ENCODE data around the gene ZBED4. TPM values are rescaled to one million over a fixed set of nuclear protein-coding genes. Genes with fewer than 3 reads are reported as not detected.

ZBED4 gene
- total and polyA plus RNA-seq, 2 donors (not counting 1 experiment from before 2014, with no cell fraction given), result 3.5 to 6.3 TPM

DNA sequence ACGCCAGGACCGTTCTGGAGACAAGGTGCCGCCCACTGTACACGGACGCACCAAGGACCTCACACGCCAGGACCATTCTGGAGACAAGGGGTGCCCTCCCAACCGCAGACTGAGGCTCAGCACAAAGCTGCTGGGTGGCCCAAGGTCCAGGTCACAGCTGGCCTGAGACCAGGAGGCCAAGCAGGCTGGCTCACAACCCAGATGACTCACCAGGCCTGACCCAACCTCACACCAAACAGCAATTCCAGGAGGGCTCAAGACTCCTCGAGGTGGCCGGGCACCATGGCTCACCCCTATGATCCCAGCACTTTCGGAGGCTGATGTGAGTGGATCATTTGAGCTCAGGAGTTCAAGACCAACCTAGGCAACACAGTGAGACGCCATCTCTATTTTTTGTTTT is 40.8 kb upstream of the ZBED4 start:
- TF ChIP-seq, protein P1, sequence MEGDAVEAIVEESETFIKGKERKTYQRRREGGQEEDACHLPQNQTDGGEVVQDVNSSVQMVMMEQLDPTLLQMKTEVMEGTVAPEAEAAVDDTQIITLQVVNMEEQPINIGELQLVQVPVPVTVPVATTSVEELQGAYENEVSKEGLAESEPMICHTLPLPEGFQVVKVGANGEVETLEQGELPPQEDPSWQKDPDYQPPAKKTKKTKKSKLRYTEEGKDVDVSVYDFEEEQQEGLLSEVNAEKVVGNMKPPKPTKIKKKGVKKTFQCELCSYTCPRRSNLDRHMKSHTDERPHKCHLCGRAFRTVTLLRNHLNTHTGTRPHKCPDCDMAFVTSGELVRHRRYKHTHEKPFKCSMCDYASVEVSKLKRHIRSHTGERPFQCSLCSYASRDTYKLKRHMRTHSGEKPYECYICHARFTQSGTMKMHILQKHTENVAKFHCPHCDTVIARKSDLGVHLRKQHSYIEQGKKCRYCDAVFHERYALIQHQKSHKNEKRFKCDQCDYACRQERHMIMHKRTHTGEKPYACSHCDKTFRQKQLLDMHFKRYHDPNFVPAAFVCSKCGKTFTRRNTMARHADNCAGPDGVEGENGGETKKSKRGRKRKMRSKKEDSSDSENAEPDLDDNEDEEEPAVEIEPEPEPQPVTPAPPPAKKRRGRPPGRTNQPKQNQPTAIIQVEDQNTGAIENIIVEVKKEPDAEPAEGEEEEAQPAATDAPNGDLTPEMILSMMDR (conservative IDR thresholded peaks at IDR 0.05 in 1 of 2, IDR thresholded peaks at IDR 0.05 in 1 of 2; ENCODE audit: low read depth in 1 of 2, low read length in 2 of 2), result no peak
- TF ChIP-seq EZH2 (IDR thresholded peaks at IDR 0.05; ENCODE audit: low read length, missing control alignments), result no peak
- peaks cover 4% of the 10 kb centered on the region for H3K4me1 ChIP-seq (ENCODE audit: control insufficient read depth, extremely low read depth, insufficient read depth, low read length)
- H3K79me2 ChIP-seq (ENCODE audit: control insufficient read depth, insufficient read depth, low read length), result peaks cover 93% of the 10 kb centered on the region
- H3K4me3 ChIP-seq (replicated peaks in 1 of 4; ENCODE audit: control extremely low read depth in 1 of 4, insufficient read depth in 1 of 4, low read depth in 3 of 4, low read length in 4 of 4), result no peak overlapping the region
- no peak overlapping the region for H3K4me2 ChIP-seq (ENCODE audit: extremely low read depth, insufficient read depth, low read length)
- H4K20me1 ChIP-seq (ENCODE audit: control insufficient read depth, extremely low read depth, insufficient read depth, low read length), result no peaks in the 10 kb centered on the region
- H3K27me3 ChIP-seq (ENCODE audit: control insufficient read depth, insufficient read depth, low read length), result no peaks in the 10 kb centered on the region
- H3K9me3 ChIP-seq (ENCODE audit: control insufficient read depth, insufficient read depth, low read depth, low read length), result no peaks in the 10 kb centered on the region
- DNase-seq (ENCODE audit: low read depth in 2 of 2), result peak in 1 of 2 donors; percentile 28
- no peak overlapping the region for H3K27ac ChIP-seq (ENCODE audit: insufficient read depth, low read length)
- no peak overlapping the region for H2AFZ ChIP-seq (ENCODE audit: low read length)
- peaks cover 8% of the 10 kb centered on the region for H3K36me3 ChIP-seq (ENCODE audit: control insufficient read depth, insufficient read depth, low read length)
- no peak overlapping the region for H3K9ac ChIP-seq (ENCODE audit: insufficient read depth, low read length)

- DNase-seq (ENCODE audit: low read depth in 2 of 2), result no peak
- peaks cover 10% of the 10 kb centered on the region for H3K36me3 ChIP-seq (ENCODE audit: control insufficient read depth, insufficient read depth, low read length)
- no peak overlapping the region for H3K4me3 ChIP-seq (replicated peaks in 1 of 4; ENCODE audit: control extremely low read depth in 1 of 4, insufficient read depth in 1 of 4, low read depth in 3 of 4, low read length in 4 of 4)
- H3K4me2 ChIP-seq (ENCODE audit: extremely low read depth, insufficient read depth, low read length), result no peak overlapping the region
- no peak overlapping the region for H2AFZ ChIP-seq (ENCODE audit: low read length)
- H3K9me3 ChIP-seq (ENCODE audit: control insufficient read depth, insufficient read depth, low read depth, low read length), result no peaks in the 10 kb centered on the region
- H3K27ac ChIP-seq (ENCODE audit: insufficient read depth, low read length), result no peak overlapping the region
- H3K9ac ChIP-seq (ENCODE audit: insufficient read depth, low read length), result no peak overlapping the region
- no peaks in the 10 kb centered on the region for H3K27me3 ChIP-seq (ENCODE audit: control insufficient read depth, insufficient read depth, low read length)
- H3K4me1 ChIP-seq (ENCODE audit: control insufficient read depth, extremely low read depth, insufficient read depth, low read length), result peaks cover 4% of the 10 kb centered on the region
- no peak for TF ChIP-seq EZH2 (IDR thresholded peaks at IDR 0.05; ENCODE audit: low read length, missing control alignments)
- TF ChIP-seq, protein P1 (conservative IDR thresholded peaks at IDR 0.05 in 1 of 2, IDR thresholded peaks at IDR 0.05 in 1 of 2; ENCODE audit: low read depth in 1 of 2, low read length in 2 of 2), result no peak
- peaks cover 1% of the 10 kb centered on the region for H4K20me1 ChIP-seq (ENCODE audit: control insufficient read depth, extremely low read depth, insufficient read depth, low read length)
- peaks cover 91% of the 10 kb centered on the region for H3K79me2 ChIP-seq (ENCODE audit: control insufficient read depth, insufficient read depth, low read length)
These were observed 39.4 kb upstream of the ZBED4 start for GRCh38 chr22:49814164-49814686.

DNA sequence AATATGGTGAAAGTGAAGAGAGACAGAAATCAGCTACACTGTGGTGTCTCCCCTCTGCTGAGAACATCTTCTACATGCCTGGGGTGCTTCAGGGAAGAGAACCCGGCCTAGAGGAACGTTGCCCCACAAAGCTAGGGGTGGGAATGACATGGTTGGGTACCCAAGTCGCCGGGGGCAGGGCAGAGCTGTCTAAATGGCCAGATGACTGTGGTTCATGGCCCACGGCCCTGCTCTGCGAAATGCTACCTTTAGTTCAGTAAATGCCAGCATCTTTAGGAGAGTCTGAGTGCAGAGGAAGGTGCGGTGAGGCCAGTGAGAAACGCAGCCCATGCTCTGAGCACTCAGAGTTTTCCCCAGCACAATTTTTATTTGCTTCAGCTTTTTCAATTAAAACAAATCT is 38.8 kb upstream of the ZBED4 start:
- Histone ChIP-seq H3K9me3 (ENCODE audit: control insufficient read depth, insufficient read depth, low read depth, low read length) (no peaks in the 10 kb centered on the region), H3K36me3 (ENCODE audit: control insufficient read depth, insufficient read depth, low read length) (peaks cover 12% of the 10 kb centered on the region), H3K27me3 (ENCODE audit: control insufficient read depth, insufficient read depth, low read length) (no peaks in the 10 kb centered on the region), H3K4me1 (ENCODE audit: control insufficient read depth, extremely low read depth, insufficient read depth, low read length) (peaks cover 4% of the 10 kb centered on the region), H4K20me1 (ENCODE audit: control insufficient read depth, extremely low read depth, insufficient read depth, low read length) (peaks cover 1% of the 10 kb centered on the region), H3K4me3 (replicated peaks in 1 of 4; ENCODE audit: control extremely low read depth in 1 of 4, insufficient read depth in 1 of 4, low read depth in 3 of 4, low read length in 4 of 4) (no peak overlapping the region), H3K9ac (ENCODE audit: insufficient read depth, low read length) (no peak overlapping the region), H3K79me2 (ENCODE audit: control insufficient read depth, insufficient read depth, low read length) (peaks cover 92% of the 10 kb centered on the region), H2AFZ (ENCODE audit: low read length) (no peak overlapping the region), H3K4me2 (ENCODE audit: extremely low read depth, insufficient read depth, low read length) (no peak overlapping the region), H3K27ac (ENCODE audit: insufficient read depth, low read length) (no peak overlapping the region)
- DNase-seq (ENCODE audit: low read depth in 2 of 2), result no peak
- TF ChIP-seq, protein P1 (conservative IDR thresholded peaks at IDR 0.05 in 1 of 2, IDR thresholded peaks at IDR 0.05 in 1 of 2; ENCODE audit: low read depth in 1 of 2, low read length in 2 of 2), result no peak
- TF ChIP-seq EZH2 (IDR thresholded peaks at IDR 0.05; ENCODE audit: low read length, missing control alignments), result no peak

Measured in fibroblast of lung (primary cell).